ENCODE measurements around the gene TBC1D7.

- TF ChIP-seq CTCF (conservative IDR thresholded peaks at IDR 0.05): no peak
- TF ChIP-seq ZFX (IDR thresholded peaks at IDR 0.05): no peak
These were observed 14.2 kb upstream of the TBC1D7 start for GRCh38 chr6:13342414-13343019.

Data from C4-2B (cell line).